Lower leg skin (tissue), 3 donors: ENCODE measurements around the gene MROH9.

Source experiments
- POLR2A ChIP-seq, 2 donors: fragments of 450-650 bp; IDR thresholded peaks; one replicate each; pipeline ENCODE4 v1.6.1; 2016 to 2017; ENCODE audit warnings: antibody characterized with exemption in 2 of 2, mild to moderate bottlenecking in 1 of 2, moderate library complexity in 1 of 2
- TF ChIP-seq, protein P1 (sequence below), 3 donors: fragments of 450-650 bp; IDR thresholded peaks; one replicate each; pipeline ENCODE4 v1.5.1; 2016; ENCODE audit warnings: antibody characterized with exemption in 3 of 3, mild to moderate bottlenecking in 3 of 3, moderate library complexity in 2 of 3

GRCh38 chr1:170886460-170886859 lies 48.9 kb upstream of the MROH9 start:
- TF ChIP-seq, protein P1, sequence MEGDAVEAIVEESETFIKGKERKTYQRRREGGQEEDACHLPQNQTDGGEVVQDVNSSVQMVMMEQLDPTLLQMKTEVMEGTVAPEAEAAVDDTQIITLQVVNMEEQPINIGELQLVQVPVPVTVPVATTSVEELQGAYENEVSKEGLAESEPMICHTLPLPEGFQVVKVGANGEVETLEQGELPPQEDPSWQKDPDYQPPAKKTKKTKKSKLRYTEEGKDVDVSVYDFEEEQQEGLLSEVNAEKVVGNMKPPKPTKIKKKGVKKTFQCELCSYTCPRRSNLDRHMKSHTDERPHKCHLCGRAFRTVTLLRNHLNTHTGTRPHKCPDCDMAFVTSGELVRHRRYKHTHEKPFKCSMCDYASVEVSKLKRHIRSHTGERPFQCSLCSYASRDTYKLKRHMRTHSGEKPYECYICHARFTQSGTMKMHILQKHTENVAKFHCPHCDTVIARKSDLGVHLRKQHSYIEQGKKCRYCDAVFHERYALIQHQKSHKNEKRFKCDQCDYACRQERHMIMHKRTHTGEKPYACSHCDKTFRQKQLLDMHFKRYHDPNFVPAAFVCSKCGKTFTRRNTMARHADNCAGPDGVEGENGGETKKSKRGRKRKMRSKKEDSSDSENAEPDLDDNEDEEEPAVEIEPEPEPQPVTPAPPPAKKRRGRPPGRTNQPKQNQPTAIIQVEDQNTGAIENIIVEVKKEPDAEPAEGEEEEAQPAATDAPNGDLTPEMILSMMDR (IDR thresholded peaks at IDR 0.05) = no peak
- no peak for TF ChIP-seq POLR2A (IDR thresholded peaks at IDR 0.05)
